A673 (cell line): ENCODE results near the gene VASH1. TPM values are rescaled to one million over a fixed set of nuclear protein-coding genes. Genes with fewer than 3 reads are reported as not detected.
A peak's percentile ranks its signal among the peaks of the same experiment; 100 is the strongest.

Experiments
- BruUV-seq: library from RNA; stranded (reverse); fragments of 400-500 nt; replicated peaks from 2 replicates; lab custom pipeline; 2021; lab: Mats Ljungman, UMichigan
- CTCF ChIA-PET: fragments of 300-600 bp; sonication (Branson Sonifier 250); formaldehyde crosslinking; loops from one replicate; lab custom pipeline; 2022; ENCODE audit warnings: antibody characterized with exemption; lab: Charles Lee
- POLR2A ChIA-PET: fragments of 300-600 bp; sonication (Branson Sonifier 250); formaldehyde crosslinking; loops from one replicate; lab custom pipeline; 2022; ENCODE audit warnings: antibody characterized with exemption; ENCODE audit not compliant: low non-redundant PET; lab: Charles Lee
- DNase-seq: peaks from one replicate; pipeline ENCODE4 v3.0.0-alpha.2; 2015; ENCODE audit warnings: low spot score
- H3K27ac ChIP-seq: fragments of 200-600 bp; sonication (generic); 2 replicates; pipeline ENCODE4 v1.5.1; 2016; ENCODE audit warnings: mixed run types, low read depth, mild to moderate bottlenecking, mixed read lengths, antibody characterized with exemption, low read length; ENCODE audit not compliant: poor library complexity, severe bottlenecking
- H3K27me3 ChIP-seq: fragments of 200-600 bp; sonication (generic); replicated peaks from 2 replicates; pipeline ENCODE4 v1.6.1; 2017; ENCODE audit warnings: mixed run types, low read depth, mild to moderate bottlenecking, mixed read lengths, antibody characterized with exemption, low read length; ENCODE audit not compliant: insufficient read depth, poor library complexity
- H3K36me3 ChIP-seq: fragments of 200-600 bp; sonication (generic); 2 replicates; pipeline ENCODE4 v1.6.1; 2016; ENCODE audit warnings: mixed run types, mild to moderate bottlenecking, mixed read lengths, antibody characterized with exemption, low read length; ENCODE audit not compliant: insufficient read depth, poor library complexity, severe bottlenecking
- H3K4me1 ChIP-seq: fragments of 200-600 bp; sonication (generic); 2 replicates; pipeline ENCODE4 v1.6.1; 2017; ENCODE audit warnings: mixed run types, mild to moderate bottlenecking, mixed read lengths, antibody characterized with exemption, low read length; ENCODE audit not compliant: insufficient read depth, poor library complexity, severe bottlenecking
- H3K4me3 ChIP-seq: fragments of 200-600 bp; sonication (generic); 2 replicates; pipeline ENCODE4 v1.5.1; 2016; ENCODE audit warnings: low read depth, mixed run types, mild to moderate bottlenecking, mixed read lengths, low read length; ENCODE audit not compliant: poor library complexity, severe bottlenecking
- H3K9me3 ChIP-seq: fragments of 200-600 bp; sonication (generic); 2 replicates; pipeline ENCODE4 v1.6.1; 2016; ENCODE audit warnings: mixed run types, low read depth, mild to moderate bottlenecking, mixed read lengths, antibody characterized with exemption, low read length; ENCODE audit not compliant: poor library complexity, severe bottlenecking
- CTCF ChIP-seq: fragments of 300-800, 200-600 bp; sonication (generic); conservative IDR thresholded peaks from 2 replicates; pipeline ENCODE4 v1.5.1; 2017; ENCODE audit warnings: low read depth, mild to moderate bottlenecking, antibody characterized with exemption, low read length, moderate library complexity, mixed read lengths
- EZH2 ChIP-seq: fragments of 200-600 bp; sonication (generic); IDR thresholded peaks from 2 replicates; pipeline ENCODE4 v1.6.1; 2017; ENCODE audit warnings: borderline replicate concordance, low read depth, mild to moderate bottlenecking, mixed read lengths, antibody characterized with exemption, low read length; ENCODE audit not compliant: poor library complexity, severe bottlenecking
- intact Hi-C: fragments of 100-400 bp; cut with micrococcal nuclease; formaldehyde crosslinking; loops from one replicate; pipeline ENCODE4 v1.10.0; 2022; ENCODE audit not compliant: unreplicated experiment
- total RNA-seq: library from RNA; stranded (reverse); gene quantifications from 2 replicates; pipeline ENCODE4 v1.2.3, GENCODE V29; 2021

Gene VASH1
- total RNA-seq, 1 experiment from 2014 or later, result 6.8 TPM

DNA sequence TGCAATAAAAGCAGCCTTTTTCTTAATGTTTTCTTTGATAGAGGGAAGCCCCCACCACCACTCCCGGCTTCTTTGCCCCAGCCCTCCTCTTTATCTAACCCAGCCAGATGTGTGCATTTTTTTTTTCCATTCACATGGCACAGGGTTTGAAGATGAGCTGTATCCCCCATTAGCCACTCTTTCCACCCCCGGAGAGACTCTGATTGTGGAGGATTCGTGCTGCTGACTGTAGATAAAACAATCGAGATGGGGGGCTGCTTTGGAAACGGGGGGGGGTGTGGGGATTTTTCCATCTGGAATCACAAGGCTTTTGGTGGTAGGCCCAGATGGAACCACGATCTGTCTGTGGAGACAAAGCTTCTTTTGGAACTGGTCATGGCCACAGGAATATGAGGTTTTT is 46.2 kb upstream of the VASH1 start:
- CTCF ChIA-PET, result interaction anchor here (0.6 to 0.7 kb wide), 3 partner anchors 39 to 165 kb away, joined by 5 to 15 read pairs (median 8); no protein-coding TSS in a partner anchor
- Histone ChIP-seq H3K27me3 (no peaks in the 10 kb centered on the region), H3K27ac (no peak overlapping the region), H3K9me3 (no peaks in the 10 kb centered on the region), H3K4me3 (no peak overlapping the region), H3K4me1 (peaks cover 9% of the 10 kb centered on the region), H3K36me3 (no peaks in the 10 kb centered on the region)
- DNase-seq, result no peak
- TF ChIP-seq CTCF (no peak), EZH2 (no peak)
- POLR2A ChIA-PET, result interaction anchor here (0.6 kb wide), 2 partner anchors 229 to 340 kb away, joined by 4 read pairs; no protein-coding TSS in a partner anchor
- intact Hi-C loops, result no loop called here
- no TSS peak for BruUV-seq

- POLR2A ChIA-PET, result interaction anchor here (0.6 kb wide), 2 partner anchors 230 to 339 kb away, joined by 4 read pairs; no protein-coding TSS in a partner anchor
- intact Hi-C loops, result no loop called here
- H3K4me3 ChIP-seq, result no peak overlapping the region
- peaks cover 9% of the 10 kb centered on the region for H3K4me1 ChIP-seq
- H3K9me3 ChIP-seq, result no peaks in the 10 kb centered on the region
- peak; percentile 62 for DNase-seq
- H3K36me3 ChIP-seq, result no peaks in the 10 kb centered on the region
- TF ChIP-seq CTCF (no peak), EZH2 (no peak)
- H3K27ac ChIP-seq, result no peak overlapping the region
- CTCF ChIA-PET, result interaction anchor here (0.6 to 0.7 kb wide), 2 partner anchors 39 to 65 kb away, joined by 5 to 15 read pairs; no protein-coding TSS in a partner anchor
- no peaks in the 10 kb centered on the region for H3K27me3 ChIP-seq
- no TSS peak for BruUV-seq
These were observed 45.7 kb upstream of the VASH1 start for GRCh38 chr14:76715511-76716081.

GRCh38 chr14:76716285-76716684 is 45.0 kb upstream of the VASH1 start:
- DNase-seq, result peak; percentile 25
- peaks cover 9% of the 10 kb centered on the region for H3K4me1 ChIP-seq
- H3K4me3 ChIP-seq, result no peak overlapping the region
- no peaks in the 10 kb centered on the region for H3K9me3 ChIP-seq
- H3K27me3 ChIP-seq, result no peaks in the 10 kb centered on the region
- ChIA-PET CTCF (no interaction called here), POLR2A (no interaction called here)
- H3K27ac ChIP-seq, result no peak overlapping the region
- TF ChIP-seq EZH2 (no peak), CTCF (no peak)
- no TSS peak for BruUV-seq
- no peaks in the 10 kb centered on the region for H3K36me3 ChIP-seq
- intact Hi-C loops, result no loop called here
